HepG2 (cell line): ENCODE measurements around the gene FAM20C.

Experiments
- CBX5 ChIP-seq: sonication (generic); formaldehyde crosslinking; IDR thresholded peaks from 2 replicates; pipeline ENCODE4 v1.4.0; 2020; ENCODE audit warnings: missing genetic modification reagents, borderline replicate concordance
- SMAD1 ChIP-seq: sonication (generic); formaldehyde crosslinking; IDR thresholded peaks from 2 replicates; pipeline ENCODE4 v1.4.0; 2020; ENCODE audit warnings: missing genetic modification reagents, low read depth, mild to moderate bottlenecking, borderline replicate concordance
- STAT6 ChIP-seq: sonication (generic); formaldehyde crosslinking; IDR thresholded peaks from 2 replicates; pipeline ENCODE4 v1.4.0; 2020; ENCODE audit warnings: missing genetic modification reagents, mild to moderate bottlenecking, borderline replicate concordance
- TAF1 ChIP-seq: sonication (generic); formaldehyde crosslinking; IDR thresholded peaks from 2 replicates; pipeline ENCODE4 v1.4.0; 2020; ENCODE audit warnings: missing genetic modification reagents
- YEATS4 ChIP-seq: sonication (generic); formaldehyde crosslinking; IDR thresholded peaks from 2 replicates; pipeline ENCODE4 v1.4.0; 2020; ENCODE audit warnings: missing genetic modification reagents, borderline replicate concordance
- ZNF124 ChIP-seq: sonication (generic); formaldehyde crosslinking; IDR thresholded peaks from 2 replicates; pipeline ENCODE4 v1.4.0; 2020; ENCODE audit warnings: missing genetic modification reagents
- ZNF318 ChIP-seq: sonication (generic); formaldehyde crosslinking; IDR thresholded peaks from 2 replicates; pipeline ENCODE4 v1.4.0; 2020; ENCODE audit warnings: mild to moderate bottlenecking, missing genetic modification reagents
- ZNF646 ChIP-seq: sonication (generic); formaldehyde crosslinking; IDR thresholded peaks from 2 replicates; pipeline ENCODE4 v1.9.0; 2021; ENCODE audit warnings: mild to moderate bottlenecking, missing genetic modification reagents
- ZNF703 ChIP-seq: sonication (generic); formaldehyde crosslinking; IDR thresholded peaks from 2 replicates; pipeline ENCODE4 v1.5.1; 2020; ENCODE audit warnings: missing genetic modification reagents, mild to moderate bottlenecking, moderate library complexity, borderline replicate concordance

- TF ChIP-seq SMAD1 (CRISPR knock-in tag) (no peak), YEATS4 (no peak), ZNF124 (CRISPR knock-in tag) (no peak), ZNF646 (CRISPR knock-in tag) (no peak), CBX5 (CRISPR knock-in tag) (no peak), STAT6 (no peak), ZNF703 (CRISPR knock-in tag) (no peak), TAF1 (CRISPR knock-in tag) (no peak), ZNF318 (CRISPR knock-in tag) (no peak)
Measured at GRCh38 chr7:289756-290553, 97.6 kb downstream of the FAM20C start, which contains the start of gene FOXL3.
